Activated T-helper 1 cell treated with anti-CD3 and anti-CD28 coated beads, Interleukin-2, amount 50 U/mL, for 16 hours (primary cell): ENCODE results near the gene C4orf54.

ENCODE experiments used
- DNase-seq, 2 donors: peaks; one replicate each; pipeline ENCODE4 v3.0.0-alpha.2; 2020; ENCODE audit warnings: low read depth in 1 of 2, low spot score in 1 of 2

C4orf54 gene

DNA sequence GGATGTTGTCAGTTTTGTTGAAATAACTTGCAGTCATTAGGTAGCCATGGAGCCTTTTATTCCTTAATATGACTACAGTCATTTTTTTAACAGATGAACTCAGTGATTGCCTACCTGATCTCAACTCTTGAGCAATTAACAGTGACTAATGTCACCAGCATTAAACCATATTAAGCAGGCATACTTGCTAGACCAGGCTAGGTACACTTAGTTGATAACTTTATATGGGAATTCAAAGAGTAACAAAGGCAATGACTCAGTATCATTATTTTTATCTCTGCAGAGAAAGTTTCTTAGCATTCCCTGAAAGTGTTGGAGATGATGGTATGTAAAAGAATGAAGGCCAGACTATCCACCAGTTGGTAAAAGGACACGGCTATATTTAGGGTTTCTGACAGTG, at the start of gene C4orf54:
TSS of gene C4orf54 (minus strand) at position 31 of the 400 bp plus-strand sequence. CDS start 3,180 bp downstream, outside the sequence.
- no peak for DNase-seq

DNA sequence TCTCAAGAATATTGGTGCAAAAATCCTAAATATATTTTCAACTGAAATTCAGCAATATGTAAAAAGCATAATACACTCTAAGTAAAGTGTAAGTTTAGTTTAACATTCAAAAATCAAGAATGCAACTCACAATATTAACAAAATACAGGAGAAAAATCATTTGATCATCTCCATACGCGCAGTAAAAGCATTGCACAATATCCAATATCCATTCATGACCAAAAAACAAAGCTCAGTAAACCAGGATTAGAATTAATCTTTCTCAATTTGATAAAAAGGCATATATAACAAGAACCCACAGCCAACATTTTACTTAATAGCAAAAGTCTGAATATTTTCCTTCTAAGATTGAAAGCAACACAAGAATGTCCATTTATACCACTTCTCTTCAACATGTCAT, 48.3 kb upstream of the C4orf54 start:
- DNase-seq, result no peak

DNA sequence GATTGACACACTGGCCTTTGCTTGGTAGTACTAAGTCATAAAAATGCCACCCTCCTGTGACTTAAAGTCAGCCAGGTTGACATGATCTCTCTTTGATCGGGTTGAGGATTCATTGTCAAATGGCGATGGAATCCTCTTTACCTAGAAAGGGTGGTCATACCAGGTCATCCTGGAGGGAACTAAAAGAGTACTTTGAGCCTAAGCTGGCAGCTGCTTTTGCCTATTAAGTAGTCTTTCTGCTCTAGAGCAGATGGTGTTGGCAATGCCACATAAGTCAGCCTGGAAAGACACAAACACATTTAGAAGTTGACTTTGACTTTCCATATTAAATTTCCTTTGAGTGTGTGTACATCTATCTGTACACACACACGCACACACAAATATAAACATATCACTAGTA, 39.2 kb upstream of the C4orf54 start:
- DNase-seq, result no peak

DNA sequence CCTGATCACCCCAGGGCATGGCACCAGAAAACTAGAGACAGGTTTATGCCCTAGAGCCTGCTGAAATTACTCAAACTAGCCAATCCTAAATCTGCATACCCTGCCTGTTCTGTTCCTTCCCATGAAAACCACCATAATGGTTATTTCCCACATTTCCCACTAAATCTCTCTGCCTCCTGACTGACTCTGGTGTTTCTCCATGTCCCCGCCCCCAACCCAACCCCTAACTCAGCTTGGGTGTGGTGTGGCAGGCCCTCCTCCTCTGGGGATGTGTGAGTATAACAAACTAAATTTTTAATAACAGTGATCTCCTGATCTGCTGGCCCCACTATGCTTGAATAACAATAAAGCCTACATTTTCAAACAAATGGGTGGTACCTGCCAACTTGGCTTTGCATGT, 35.5 kb upstream of the C4orf54 start:
- no peak for DNase-seq

DNA sequence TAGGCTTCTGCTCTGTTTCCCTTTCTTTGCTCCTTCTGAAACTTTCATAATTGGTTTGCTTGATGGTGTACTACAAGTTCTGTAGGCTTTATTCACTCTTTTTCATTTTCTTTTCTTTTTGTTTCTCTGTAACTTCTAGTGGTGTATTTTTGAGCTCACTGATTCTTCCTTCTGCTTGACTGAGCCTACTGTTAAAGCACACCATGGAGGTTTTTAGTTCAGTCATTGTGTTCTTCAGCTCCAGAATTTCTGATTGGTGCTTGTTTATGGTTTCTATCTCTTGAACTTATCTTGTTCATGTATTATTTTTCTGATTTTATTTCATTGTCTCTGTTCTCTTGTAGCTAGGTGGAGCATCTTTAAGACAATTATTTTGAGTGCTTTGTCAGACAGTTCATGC, 33.4 kb upstream of the C4orf54 start:
- no peak for DNase-seq

DNA sequence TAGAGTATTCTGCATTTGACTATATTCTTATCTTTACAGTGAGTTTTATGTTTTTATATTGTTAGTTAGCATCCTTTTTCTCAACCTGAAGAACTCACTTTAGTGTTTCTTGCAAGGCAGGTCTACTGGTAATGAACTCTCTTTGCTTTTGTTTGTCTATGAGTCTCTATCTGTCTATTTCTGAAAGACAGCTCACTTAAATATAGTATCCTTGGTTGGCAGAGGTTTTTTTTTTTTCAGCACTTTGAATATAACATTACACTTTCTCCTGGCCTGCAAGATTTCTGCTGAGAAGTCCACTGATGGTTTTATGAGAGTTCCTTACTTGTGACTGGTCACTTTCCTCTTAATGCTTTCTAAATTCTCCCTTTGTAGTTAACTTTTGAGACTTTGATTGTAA, 32.8 kb upstream of the C4orf54 start:
- no peak for DNase-seq

DNA sequence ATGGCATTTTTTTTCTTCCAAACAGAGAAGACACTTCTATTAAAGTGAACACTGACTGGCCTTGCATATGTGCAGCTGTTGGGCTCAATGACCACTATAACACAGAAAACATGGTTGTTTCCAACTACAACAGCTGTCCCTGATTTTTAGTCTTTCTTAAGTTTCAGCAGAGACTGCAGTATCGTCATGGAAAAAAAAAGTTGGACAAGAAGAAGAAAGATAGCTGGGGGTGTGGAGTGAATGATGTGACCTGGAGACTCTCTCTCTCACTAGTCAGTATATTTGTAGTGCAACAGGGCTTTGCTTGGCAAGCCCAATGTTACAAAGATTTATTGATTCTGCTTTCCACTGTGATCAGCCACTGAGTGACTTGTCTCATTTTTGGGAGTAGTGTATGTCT, 29.5 kb upstream of the C4orf54 start:
- no peak for DNase-seq

DNA sequence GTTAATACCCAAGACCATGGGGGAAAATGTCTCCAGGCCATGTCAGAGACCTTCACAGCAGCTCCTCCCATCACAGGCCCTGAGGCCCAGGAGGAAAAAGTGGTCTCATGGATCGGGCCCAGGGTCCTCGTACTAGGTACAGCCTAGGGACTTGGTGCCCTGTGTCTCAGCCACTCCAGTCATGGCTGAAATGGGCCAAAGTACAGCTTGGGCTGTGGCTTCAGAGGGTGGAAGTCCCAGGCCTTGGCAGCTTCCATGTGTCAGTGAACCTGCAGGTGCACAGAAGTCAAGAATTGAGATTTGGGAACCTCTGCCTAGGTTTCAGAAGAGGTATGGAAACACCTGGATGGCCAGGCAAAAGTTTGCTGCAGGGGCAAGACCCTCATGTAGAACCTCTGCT, 27.6 kb upstream of the C4orf54 start:
- DNase-seq, result no peak

DNA sequence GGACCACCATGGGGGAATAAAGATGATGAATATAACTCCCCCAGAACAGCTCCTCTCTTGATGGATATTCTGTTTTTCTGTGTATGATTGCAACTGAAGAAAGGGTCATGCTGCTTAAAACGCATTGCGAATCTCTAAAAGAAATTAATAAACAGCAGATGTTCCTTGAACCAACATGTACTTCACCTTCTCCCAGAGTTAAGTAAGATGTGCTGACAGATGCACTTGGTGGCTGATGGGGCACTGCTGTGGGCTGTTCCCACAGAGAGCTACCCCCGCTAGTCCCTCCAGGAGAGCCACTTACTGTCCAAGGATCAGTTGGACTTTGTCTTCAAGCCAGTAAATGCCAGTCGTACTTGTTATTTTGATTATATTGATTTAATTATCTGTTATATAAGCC, 26.3 kb upstream of the C4orf54 start:
- no peak for DNase-seq

DNA sequence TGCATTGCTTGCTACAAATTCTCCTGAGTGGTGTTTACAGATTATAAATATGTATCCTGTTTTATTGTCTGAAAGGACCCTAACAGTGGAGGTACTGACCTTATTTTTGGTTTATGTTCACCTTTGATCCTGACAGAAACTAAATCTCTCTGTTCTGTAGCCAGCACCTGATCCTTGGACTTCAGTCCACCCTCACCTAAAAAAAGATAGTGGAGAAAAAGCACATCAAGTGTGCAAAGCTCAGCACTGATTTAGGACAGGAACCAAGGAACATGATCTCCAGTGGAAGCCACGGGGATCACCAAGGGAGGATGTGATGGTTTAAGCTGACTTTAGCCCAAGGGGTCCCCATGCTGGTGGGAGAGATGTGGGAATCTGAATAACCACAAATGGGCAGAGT, 22.3 kb upstream of the C4orf54 start:
- no peak for DNase-seq

DNA sequence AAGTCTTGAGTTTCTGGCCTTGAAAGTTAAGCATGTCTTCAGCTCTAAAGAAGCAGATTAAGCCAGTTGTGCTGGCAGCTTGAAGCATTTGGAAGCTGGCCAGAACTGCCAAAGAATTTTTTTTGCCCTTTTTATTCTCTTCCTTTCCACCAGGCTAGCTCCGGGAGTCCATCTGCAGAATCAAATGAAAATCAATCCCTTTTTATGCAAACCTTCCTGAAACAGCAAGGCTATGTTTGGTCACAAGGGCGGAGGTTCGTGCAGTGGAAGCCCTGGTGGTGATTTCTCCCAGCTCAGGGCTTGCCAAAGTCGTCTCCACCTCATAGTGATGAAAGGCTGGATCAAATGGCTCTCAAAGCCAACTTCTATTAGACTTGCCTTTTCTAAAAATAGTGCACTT, 21.6 kb upstream of the C4orf54 start:
- no peak for DNase-seq

DNA sequence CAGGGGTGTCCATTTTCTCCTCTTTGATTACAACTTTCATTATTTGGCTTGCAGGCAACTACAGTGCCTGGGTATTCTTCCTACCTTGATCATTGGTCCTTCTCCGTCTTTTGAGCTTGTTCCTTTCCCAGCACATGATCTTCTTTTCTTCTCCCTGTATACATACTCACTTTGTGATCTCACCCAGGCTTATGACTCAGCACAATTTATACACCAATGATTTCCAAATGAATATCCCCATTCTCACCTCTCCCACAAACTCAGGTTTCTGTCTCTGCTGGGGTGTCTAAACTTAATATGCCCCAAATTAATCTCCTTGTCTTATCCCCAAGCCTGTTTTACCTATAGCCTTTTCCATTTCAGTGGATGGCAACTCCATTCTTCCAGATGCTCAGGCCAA, 19.5 kb upstream of the C4orf54 start:
- no peak for DNase-seq

DNA sequence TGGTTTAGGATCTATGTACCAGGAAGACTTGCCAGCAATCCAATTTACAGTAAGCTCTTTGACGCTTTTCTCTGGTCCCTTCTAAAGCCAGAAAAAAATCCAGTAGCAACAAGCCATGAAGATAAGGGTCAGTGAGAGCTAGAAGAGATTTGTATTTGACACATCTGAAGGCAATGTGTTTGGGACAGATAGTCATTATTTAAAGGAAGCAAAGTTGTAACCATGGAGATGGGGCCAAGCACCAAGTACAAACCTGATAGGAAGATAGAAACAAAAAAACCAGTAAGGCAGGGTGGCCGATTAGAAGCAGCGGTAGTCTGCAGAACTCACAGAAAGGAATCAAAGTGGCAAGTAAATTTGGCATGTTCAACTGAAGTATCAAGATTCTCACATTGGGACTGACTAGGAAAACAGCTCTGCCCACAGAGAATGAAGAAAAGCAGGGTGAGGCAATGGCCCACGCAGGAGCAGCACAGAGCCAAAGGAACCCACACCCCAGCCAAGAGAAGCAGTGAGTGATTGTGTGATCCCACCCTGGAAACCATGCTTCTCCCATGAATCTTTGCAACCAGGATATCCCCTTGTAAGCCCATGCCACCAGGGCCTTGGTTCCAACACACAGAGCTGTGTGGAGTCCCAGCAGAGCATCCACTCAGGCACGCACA, 12.9 kb upstream of the C4orf54 start:
- DNase-seq, result no peak

DNA sequence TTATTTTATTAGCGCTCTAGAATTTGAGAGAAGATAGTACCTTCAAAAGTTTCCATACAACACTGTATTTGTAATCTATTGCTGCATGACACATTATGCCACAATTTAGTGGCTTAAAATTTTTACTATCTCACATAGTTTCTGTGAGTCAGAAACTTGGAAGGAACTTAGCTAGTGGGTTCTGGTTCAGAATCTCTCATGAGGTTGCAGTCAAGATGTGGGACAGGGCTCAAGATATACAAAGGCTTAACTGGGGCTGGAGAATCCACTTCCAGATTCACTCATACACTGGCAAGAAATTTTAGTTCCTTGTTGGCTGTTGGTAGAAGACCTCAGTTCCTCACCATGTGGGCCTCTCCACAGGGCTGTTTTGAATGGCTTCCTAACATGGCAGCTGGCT, 11.5 kb upstream of the C4orf54 start:
- DNase-seq, result no peak

DNA sequence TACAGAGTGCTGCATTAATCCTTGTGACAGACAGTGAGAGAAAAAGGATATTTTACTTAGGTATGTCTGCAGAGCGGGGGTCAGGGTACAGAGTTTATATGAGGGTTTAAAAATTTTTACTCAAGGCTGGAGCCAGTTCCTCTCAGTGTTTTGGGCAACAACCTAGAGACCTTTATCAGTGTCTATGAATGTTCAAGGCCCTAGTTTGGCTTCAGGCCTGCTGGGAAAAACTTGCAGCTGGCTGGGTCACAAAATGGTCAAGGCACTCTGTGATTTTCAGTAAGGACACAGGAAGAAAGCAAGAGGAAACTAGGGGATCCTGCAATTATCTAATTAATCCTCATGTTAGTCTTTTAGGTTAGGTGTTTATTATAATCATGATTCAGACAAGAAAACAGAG, 10.8 kb upstream of the C4orf54 start:
- no peak for DNase-seq

DNA sequence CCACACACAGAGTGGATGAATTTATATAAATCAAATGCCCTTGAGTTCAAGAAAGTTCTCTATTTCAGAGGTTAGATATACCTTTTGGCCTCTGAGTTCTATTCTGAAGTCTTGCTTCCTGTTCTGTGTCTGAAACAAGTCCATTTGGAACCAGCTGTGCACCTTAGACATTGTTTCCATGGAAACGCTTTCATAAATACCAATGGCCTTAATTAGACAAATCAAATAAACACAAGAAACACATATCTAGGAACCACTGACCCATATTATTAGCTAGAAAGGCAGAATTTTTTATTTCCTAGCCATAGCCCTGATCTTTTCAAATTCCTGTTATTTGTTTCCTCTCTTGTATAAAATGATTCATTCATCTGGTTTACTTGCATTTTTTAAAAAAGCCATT, 8.4 kb upstream of the C4orf54 start:
- no peak for DNase-seq

DNA sequence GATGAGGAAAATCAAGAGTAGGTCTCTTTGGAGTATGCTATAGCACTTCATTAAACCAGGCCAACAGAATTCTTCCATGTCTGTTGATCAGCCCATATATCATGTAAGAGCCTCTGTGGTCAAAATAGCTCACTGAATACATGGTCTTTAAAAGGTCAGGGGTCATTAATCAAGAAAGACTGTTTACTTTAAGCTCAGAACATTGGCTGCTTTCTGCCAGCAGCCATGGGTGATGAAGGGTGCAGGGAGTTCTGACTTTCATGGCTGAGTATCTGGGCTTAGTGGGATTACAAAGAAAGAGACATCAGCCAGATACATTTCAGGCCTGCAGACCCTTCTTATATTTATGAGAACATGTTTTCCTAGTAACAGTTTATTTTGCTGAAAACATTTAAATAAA, 7.1 kb upstream of the C4orf54 start:
- DNase-seq, result no peak

DNA sequence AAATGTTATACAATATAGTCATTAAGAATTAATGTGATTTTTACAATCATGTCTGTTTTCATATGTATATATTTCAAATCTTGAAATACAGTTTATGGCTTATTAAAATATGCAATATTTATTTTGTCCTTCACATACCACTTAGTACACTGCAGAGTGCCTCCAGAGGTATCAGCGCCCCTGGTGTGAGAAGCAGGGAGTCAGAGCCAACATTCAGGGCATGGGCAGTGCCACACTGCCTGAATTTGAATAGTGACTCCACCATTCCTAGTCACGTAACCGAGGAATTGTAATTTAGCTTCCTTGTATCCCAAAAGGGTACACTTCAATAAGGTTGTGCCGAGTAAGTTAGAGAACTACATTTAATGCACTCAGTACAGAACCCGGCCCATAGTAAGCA, 4.3 kb upstream of the C4orf54 start:
- DNase-seq, result no peak

DNA sequence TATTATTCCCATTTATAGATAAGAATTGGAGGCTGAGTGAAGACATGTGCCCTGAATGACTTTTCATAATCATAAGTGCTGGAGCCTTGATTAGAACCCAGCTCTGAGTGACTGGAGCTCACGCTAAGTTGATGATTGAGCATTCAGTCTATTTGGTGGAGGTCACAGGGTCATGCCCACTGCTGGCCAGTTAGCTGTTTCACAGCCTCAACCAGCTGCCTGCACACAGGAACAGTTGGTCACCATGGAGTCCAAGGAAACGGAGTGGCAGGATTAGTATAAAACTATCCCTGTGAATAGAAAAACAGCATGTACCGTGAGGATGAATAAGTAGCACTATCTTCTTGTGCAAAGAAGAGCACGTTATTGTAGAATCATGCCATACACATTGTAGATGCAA, 1.0 kb upstream of the C4orf54 start:
- no peak for DNase-seq

DNA sequence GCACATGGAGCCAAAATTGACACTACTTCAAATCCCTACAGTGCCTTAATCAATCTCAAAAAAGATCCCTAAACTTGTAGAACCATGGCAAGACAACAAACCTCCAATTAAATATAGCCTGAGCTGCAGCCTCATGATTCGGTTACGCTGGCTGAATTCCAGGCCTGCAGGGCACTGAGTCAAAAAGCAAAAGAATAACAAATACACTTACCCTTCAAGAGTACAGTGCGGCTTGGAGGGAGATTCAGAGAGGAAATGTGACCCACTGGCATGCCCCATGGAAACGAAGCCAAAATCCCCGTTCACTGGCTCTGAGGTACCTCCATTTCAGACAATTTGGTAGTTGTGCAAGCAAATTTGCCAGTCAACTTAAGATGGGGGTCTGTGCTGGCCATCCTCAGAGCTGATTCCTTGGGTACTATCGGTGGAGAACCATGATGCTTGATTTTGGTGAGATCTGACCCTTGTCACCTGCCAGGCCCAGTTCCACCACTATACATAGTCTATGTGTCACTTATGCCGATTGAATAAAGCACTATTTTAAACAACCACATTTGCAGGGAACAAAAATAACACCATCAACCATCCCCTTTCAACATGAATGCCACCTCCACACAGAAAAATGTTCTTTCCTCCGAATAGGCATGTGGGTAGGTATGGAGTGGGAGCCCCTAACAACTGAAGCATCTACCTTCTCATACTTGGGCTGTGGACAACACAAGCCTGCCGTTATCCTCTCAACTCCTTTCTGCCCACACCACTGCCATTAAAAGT, 2.1 kb downstream of the C4orf54 start:
- no peak for DNase-seq

DNA sequence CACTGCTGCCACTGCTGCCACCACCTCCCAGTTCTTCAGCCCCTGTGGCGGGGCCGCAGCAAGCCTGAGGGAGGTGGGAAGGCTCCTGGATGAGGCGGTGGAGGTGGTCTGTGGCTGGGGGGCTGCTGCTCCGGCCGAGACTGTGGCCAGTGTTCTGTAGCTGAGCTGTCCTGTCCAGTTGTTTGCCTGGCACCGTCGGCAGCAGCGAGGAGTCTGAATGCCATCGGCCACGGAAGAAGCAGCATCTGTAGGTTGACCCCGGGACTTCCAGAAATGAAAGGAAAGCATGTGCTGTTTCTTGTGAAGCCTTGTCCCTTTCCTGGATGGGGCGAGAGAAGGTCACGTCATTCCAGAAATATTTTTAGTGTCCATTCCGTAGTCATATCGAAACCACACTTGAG, 3.3 kb downstream of the C4orf54 start:
- no peak for DNase-seq

DNA sequence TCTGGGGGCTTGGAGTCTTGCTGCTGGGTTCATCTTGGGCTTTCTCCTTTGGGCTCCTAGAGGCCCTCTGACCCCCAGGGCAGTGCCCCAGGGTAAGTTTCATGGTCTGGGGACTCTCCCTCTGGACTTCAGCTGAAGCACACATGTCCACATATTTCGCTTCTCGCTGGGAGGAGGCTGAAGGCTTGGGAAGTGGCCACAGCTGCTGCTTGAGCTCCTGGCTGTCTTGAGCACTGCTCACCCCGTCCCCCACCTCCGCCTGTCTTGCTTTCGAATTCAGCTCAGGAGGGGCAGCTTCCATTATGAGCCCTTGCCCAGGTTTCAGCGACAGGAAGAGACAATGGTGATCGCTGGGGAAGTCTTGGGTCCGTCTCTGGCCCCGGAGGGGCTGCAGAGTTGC, 3.7 kb downstream of the C4orf54 start:
- DNase-seq, result no peak
